HG02970 (cell line): ENCODE results near the gene STAT2.

Source experiments
- ATAC-seq: cut with Tn5 transposase; IDR thresholded peaks from one replicate; pipeline ENCODE4 v1.9.1; 2021; ENCODE audit warnings: mild to moderate bottlenecking, moderate library complexity, moderate number of reproducible peaks; ENCODE audit not compliant: unreplicated experiment, low FRiP score

STAT2 gene

DNA sequence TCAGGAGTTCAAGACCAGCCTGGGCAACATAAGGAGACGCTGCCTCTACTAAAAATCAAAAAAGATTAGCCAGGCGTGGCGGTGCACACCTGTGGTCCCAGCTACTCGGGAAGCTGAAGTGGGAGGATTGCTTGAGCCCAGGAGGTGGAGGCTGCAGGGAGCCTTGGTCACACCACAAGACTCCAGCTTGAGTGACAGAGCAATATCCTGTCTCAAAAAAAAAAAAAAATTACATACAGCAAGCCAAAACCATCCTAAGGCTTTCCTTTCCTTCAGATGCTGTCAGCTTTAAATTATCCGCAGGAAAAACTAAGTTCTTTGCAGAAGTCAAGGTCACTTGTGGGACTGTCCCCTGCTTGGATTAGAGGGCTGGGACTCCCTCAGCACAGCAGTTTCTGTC lies 61.1 kb downstream of the STAT2 start:
- ATAC-seq = no peak

DNA sequence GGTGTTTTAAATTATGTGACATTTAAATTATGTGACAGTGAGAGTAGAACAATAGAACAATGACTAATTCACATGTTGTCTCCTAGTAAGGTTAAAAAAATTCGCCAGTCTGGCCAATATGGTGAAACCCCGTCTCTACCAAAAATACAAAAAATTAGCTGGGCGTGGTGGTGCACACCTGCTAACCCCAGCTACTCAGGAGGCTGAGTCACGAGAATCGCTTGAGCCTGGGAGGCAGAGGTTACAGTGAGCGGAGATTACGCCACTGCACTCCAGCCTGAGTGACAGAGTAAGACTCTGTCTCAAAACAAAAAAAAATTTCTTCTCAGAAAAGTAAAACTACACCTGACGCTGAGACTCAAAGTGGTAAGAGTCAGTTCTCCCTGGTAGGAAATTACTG lies 62.5 kb downstream of the STAT2 start:
- no peak for ATAC-seq

DNA sequence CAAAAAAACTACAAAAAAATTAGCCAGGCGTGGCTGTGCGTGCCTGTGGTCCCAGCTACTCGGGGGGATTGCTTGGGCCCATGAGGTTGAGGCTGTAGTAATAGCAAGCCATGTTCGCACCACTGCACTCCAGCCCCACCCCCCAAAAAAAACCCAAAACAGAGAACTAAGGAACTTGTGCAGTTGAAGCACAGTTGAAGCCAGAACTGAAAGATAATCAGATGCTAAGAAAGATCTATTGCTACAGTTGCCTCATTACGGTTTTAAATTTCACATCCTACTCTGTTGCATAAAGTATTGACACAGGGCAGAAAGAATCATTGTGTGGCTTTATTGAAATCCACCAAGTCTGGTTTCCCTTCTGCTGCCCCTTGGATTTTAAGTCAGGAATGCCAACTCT lies 63.6 kb downstream of the STAT2 start:
- ATAC-seq = no peak

DNA sequence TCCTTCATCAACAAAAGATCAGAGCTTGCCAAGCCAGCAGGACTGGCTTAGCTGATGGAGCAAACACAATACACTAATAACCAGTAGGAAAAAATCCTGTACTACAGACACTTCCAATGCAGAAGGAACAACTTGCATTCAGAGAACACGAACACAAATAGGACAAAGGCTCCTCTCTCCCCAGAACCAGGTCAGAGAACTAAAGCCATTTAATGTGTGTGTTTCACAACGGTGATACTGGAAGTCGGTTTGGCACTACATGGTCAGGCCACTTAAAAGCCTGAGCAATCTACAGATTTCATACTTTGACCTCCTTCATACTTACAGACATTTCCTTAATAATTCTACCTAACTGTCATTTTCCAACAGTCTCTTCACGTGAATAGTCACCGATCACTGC lies 66.1 kb downstream of the STAT2 start:
- ATAC-seq = no peak
